ENCODE measurements around the gene RNF44.
"Not testable (repeated sequence)": the region's sequence is repeated elsewhere in the genome, so short reads cannot be mapped to it uniquely, and the experiment has no call there.

Gene RNF44

DNA sequence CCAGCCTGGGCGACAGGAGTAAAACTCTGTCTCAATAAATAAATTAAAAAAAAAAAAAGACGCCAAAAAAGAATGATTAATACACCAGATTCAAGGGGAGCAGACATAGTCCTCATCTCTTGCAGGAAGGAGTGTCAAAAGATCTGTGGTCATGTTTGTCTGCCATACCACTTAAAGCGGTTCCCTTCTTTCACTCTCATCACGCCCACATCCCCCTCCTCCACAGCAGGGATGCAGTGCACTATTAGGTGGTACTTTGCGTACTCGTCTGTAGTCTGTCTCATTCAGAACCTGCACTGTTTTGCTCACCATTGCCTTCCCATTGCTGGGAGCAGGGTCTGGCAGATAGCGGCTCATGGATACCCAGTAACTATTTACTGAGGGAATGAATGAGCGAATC, 23.2 kb upstream of the RNF44 start:
- Histone ChIP-seq H3K79me1 (ENCODE audit: low read length) (no peaks in the 10 kb centered on the region), H3K56ac (ENCODE audit: low read length) (no peak overlapping the region), H3K4ac (ENCODE audit: low read depth, low read length) (no peak overlapping the region), H3K18ac (ENCODE audit: low read length) (no peak overlapping the region), H3K36me3 (ENCODE audit: control insufficient read depth, insufficient read depth, low read length) (no peaks in the 10 kb centered on the region), H4K8ac (ENCODE audit: low read depth, low read length) (no peak overlapping the region), H3K27ac (ENCODE audit: low read depth, low read length) (no peak overlapping the region), H3K9ac (ENCODE audit: low read length) (no peak overlapping the region), H2BK5ac (ENCODE audit: low read length) (no peak overlapping the region), H3K4me3 (ENCODE audit: low read length) (no peak overlapping the region), H3K79me2 (ENCODE audit: control insufficient read depth, insufficient read depth, low read length) (no peaks in the 10 kb centered on the region), H2BK120ac (ENCODE audit: low read depth, low read length) (no peak overlapping the region), H3K27me3 (ENCODE audit: insufficient read depth, low read length, poor library complexity) (no peaks in the 10 kb centered on the region), H3K23ac (ENCODE audit: low read length) (no peak overlapping the region), H3K4me1 (ENCODE audit: control insufficient read depth, low read depth, low read length) (no peaks in the 10 kb centered on the region), H3K4me2 (ENCODE audit: low read length) (no peak overlapping the region), H2BK15ac (replicated peaks; ENCODE audit: low read depth) (no peak overlapping the region), H4K5ac (ENCODE audit: low read length) (no peak overlapping the region), H2AK5ac (ENCODE audit: low read length) (no peak overlapping the region)
- no peak for DNase-seq
- no CpG with 5 or more reads among the region's 8 CpGs for WGBS (ENCODE audit: extremely low coverage, insufficient coverage, low lambda C conversion rate)

DNA sequence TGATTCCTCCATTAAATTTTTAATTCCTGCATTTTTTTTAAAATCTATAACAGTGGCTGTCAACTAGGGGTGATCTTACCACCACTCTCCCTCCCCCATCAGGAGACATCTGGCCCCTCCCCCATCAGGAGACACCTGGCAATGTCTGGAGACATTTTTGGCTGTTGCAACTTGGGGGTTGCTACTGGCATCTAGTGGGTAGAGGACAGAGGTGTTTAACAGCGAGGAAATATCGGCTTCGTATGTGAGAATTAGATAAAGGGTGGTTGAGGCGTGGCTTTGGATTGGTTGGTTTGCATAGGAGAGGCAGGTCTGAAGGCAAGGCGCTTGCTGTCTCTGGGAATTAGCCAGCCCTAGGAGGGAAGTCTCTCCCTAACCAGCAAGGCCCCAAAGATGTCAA, 22.5 kb upstream of the RNF44 start:
- Histone ChIP-seq H3K27ac (ENCODE audit: low read depth, low read length) (no peak overlapping the region), H3K4me2 (ENCODE audit: low read length) (no peak overlapping the region), H3K79me2 (ENCODE audit: control insufficient read depth, insufficient read depth, low read length) (no peaks in the 10 kb centered on the region), H3K56ac (ENCODE audit: low read length) (no peak overlapping the region), H4K5ac (ENCODE audit: low read length) (no peak overlapping the region), H3K4ac (ENCODE audit: low read depth, low read length) (no peak overlapping the region), H4K8ac (ENCODE audit: low read depth, low read length) (no peak overlapping the region), H3K79me1 (ENCODE audit: low read length) (no peaks in the 10 kb centered on the region), H3K23ac (ENCODE audit: low read length) (no peak overlapping the region), H3K18ac (ENCODE audit: low read length) (no peak overlapping the region), H3K9ac (ENCODE audit: low read length) (no peak overlapping the region), H3K36me3 (ENCODE audit: control insufficient read depth, insufficient read depth, low read length) (no peaks in the 10 kb centered on the region), H2BK5ac (ENCODE audit: low read length) (no peak overlapping the region), H3K4me1 (ENCODE audit: control insufficient read depth, low read depth, low read length) (no peaks in the 10 kb centered on the region), H3K27me3 (ENCODE audit: insufficient read depth, low read length, poor library complexity) (no peaks in the 10 kb centered on the region), H3K4me3 (ENCODE audit: low read length) (no peak overlapping the region), H2BK15ac (replicated peaks; ENCODE audit: low read depth) (no peak overlapping the region), H2AK5ac (ENCODE audit: low read length) (no peak overlapping the region), H2BK120ac (ENCODE audit: low read depth, low read length) (no peak overlapping the region)
- peak; percentile 72 for DNase-seq
- no CpG with 5 or more reads among the region's 5 CpGs for WGBS (ENCODE audit: extremely low coverage, insufficient coverage, low lambda C conversion rate)

DNA sequence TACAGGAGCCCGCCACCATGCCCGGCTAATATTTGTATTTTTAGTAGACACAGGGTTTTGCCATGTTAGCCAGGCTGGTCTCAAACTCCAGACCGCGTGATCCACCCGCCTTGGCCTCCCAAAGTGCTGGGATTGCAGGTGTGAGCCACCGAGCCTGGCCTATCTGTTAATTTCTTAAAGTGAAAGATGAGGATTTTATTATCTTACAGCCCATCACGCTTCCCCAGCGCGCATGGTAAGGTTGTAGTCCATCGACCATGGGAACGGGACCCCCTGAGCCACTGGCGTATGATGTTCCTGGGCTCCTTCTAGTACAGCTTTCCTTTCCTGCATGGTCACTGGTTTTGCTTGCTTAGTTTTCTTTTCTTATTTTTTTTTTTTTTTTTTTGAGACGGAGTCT, 20.6 kb upstream of the RNF44 start:
- no peaks in the 10 kb centered on the region for H3K27me3 ChIP-seq (ENCODE audit: insufficient read depth, low read length, poor library complexity)
- no peak overlapping the region for H3K56ac ChIP-seq (ENCODE audit: low read length)
- H3K4me3 ChIP-seq (ENCODE audit: low read length): no peak overlapping the region
- H2BK15ac ChIP-seq (replicated peaks; ENCODE audit: low read depth): no peak overlapping the region
- no peak overlapping the region for H3K9ac ChIP-seq (ENCODE audit: low read length)
- H3K79me1 ChIP-seq (ENCODE audit: low read length): no peaks in the 10 kb centered on the region
- H3K79me2 ChIP-seq (ENCODE audit: control insufficient read depth, insufficient read depth, low read length): no peaks in the 10 kb centered on the region
- no peak overlapping the region for H3K4ac ChIP-seq (ENCODE audit: low read depth, low read length)
- no peak overlapping the region for H4K8ac ChIP-seq (ENCODE audit: low read depth, low read length)
- no peak overlapping the region for H4K5ac ChIP-seq (ENCODE audit: low read length)
- no CpG with 5 or more reads among the region's 13 CpGs for WGBS (ENCODE audit: extremely low coverage, insufficient coverage, low lambda C conversion rate)
- H3K36me3 ChIP-seq (ENCODE audit: control insufficient read depth, insufficient read depth, low read length): no peaks in the 10 kb centered on the region
- H2BK120ac ChIP-seq (ENCODE audit: low read depth, low read length): no peak overlapping the region
- no peak overlapping the region for H3K27ac ChIP-seq (ENCODE audit: low read depth, low read length)
- H3K4me1 ChIP-seq (ENCODE audit: control insufficient read depth, low read depth, low read length): no peaks in the 10 kb centered on the region
- H2BK5ac ChIP-seq (ENCODE audit: low read length): no peak overlapping the region
- no peak overlapping the region for H3K4me2 ChIP-seq (ENCODE audit: low read length)
- H3K23ac ChIP-seq (ENCODE audit: low read length): no peak overlapping the region
- DNase-seq: no peak
- H3K18ac ChIP-seq (ENCODE audit: low read length): no peak overlapping the region
- no peak overlapping the region for H2AK5ac ChIP-seq (ENCODE audit: low read length)

DNA sequence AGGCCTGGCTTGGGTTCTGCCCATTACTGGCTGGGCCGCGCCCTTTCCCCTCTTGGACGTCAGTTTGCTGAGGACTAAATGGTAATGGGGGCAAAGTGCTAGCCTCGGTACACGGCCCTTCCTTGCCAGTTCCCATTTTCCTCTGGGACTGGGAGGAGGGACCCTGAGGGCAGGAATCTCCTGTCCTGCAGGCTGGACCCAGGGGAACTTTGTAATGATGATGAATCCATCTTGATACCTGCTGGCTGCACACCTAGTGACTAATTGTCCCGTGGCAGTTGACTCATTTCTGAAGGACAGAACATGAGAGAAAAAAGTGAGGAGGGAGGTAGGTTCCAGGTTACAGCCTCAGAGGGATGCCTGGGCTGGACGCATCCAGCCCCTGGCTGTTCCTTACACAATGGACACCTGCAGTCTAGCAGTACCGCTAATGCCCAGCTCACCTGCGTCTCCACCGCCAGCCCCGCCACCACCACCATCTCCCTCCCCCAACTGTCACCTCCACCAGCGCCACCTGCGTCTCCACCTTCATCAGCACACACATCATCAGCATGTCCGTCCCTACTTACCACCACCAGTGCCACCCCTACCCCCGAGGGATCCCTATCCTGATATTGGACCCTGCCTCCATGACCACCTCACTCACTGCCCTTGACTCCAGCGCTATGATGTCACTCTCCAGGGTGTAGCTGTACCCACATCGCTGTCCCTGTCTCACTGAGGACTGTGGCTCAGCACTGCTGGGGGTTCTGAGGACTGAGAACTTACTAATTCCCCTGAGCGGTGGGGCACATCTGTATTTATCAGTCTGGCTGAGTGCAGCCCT, 16.3 kb upstream of the RNF44 start:
- no peaks in the 10 kb centered on the region for H3K27me3 ChIP-seq (ENCODE audit: insufficient read depth, low read length, poor library complexity)
- no peak overlapping the region for H2BK15ac ChIP-seq (replicated peaks; ENCODE audit: low read depth)
- WGBS (ENCODE audit: extremely low coverage, insufficient coverage, low lambda C conversion rate): no CpG with 5 or more reads among the region's 18 CpGs
- no peak overlapping the region for H3K27ac ChIP-seq (ENCODE audit: low read depth, low read length)
- no peaks in the 10 kb centered on the region for H3K36me3 ChIP-seq (ENCODE audit: control insufficient read depth, insufficient read depth, low read length)
- H3K79me1 ChIP-seq (ENCODE audit: low read length): no peaks in the 10 kb centered on the region
- H3K79me2 ChIP-seq (ENCODE audit: control insufficient read depth, insufficient read depth, low read length): no peaks in the 10 kb centered on the region
- no peak overlapping the region for H2BK120ac ChIP-seq (ENCODE audit: low read depth, low read length)
- no peak overlapping the region for H3K4me2 ChIP-seq (ENCODE audit: low read length)
- no peak overlapping the region for H2BK5ac ChIP-seq (ENCODE audit: low read length)
- H2AK5ac ChIP-seq (ENCODE audit: low read length): no peak overlapping the region
- no peak overlapping the region for H3K56ac ChIP-seq (ENCODE audit: low read length)
- no peak overlapping the region for H3K18ac ChIP-seq (ENCODE audit: low read length)
- no peak overlapping the region for H3K4me3 ChIP-seq (ENCODE audit: low read length)
- H3K9ac ChIP-seq (ENCODE audit: low read length): no peak overlapping the region
- no peak overlapping the region for H4K8ac ChIP-seq (ENCODE audit: low read depth, low read length)
- H3K4me1 ChIP-seq (ENCODE audit: control insufficient read depth, low read depth, low read length): no peaks in the 10 kb centered on the region
- H4K5ac ChIP-seq (ENCODE audit: low read length): no peak overlapping the region
- no peak overlapping the region for H3K4ac ChIP-seq (ENCODE audit: low read depth, low read length)
- no peak for DNase-seq
- no peak overlapping the region for H3K23ac ChIP-seq (ENCODE audit: low read length)

DNA sequence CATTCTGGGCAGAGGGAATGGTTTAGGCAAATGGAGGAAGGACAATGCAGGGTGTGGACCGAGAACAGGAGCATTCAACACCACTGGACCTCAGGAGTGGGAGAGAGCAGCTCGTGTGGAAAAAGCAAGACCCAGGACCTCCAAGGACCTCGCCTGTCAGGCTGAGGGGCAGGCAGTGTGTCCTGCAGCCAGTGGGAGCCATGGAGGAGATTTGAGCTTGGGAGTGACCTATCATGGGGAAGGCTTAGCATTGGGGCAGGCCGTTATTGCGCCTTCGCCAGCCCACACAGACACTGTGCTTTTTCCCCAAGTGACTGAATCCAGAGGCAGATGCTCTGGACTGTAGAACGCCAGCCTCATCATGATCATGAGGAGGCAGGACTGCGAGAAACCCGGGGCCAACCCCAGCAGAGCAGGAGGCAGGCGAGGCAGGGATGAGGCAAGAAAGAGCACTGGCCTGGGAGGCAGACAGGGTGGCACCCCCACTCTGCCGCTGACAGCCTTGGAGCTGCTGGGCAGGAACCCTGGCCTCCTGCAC, 15.2 kb upstream of the RNF44 start:
- H3K27me3 ChIP-seq (ENCODE audit: insufficient read depth, low read length, poor library complexity): no peaks in the 10 kb centered on the region
- H3K56ac ChIP-seq (ENCODE audit: low read length): no peak overlapping the region
- H3K18ac ChIP-seq (ENCODE audit: low read length): no peak overlapping the region
- H3K36me3 ChIP-seq (ENCODE audit: control insufficient read depth, insufficient read depth, low read length): no peaks in the 10 kb centered on the region
- no peak for DNase-seq
- no peak overlapping the region for H3K4ac ChIP-seq (ENCODE audit: low read depth, low read length)
- H3K4me1 ChIP-seq (ENCODE audit: control insufficient read depth, low read depth, low read length): no peaks in the 10 kb centered on the region
- H3K79me1 ChIP-seq (ENCODE audit: low read length): no peaks in the 10 kb centered on the region
- no peak overlapping the region for H2BK120ac ChIP-seq (ENCODE audit: low read depth, low read length)
- no peak overlapping the region for H2BK5ac ChIP-seq (ENCODE audit: low read length)
- no CpG with 5 or more reads among the region's 11 CpGs for WGBS (ENCODE audit: extremely low coverage, insufficient coverage, low lambda C conversion rate)
- H2BK15ac ChIP-seq (replicated peaks; ENCODE audit: low read depth): no peak overlapping the region
- no peak overlapping the region for H3K9ac ChIP-seq (ENCODE audit: low read length)
- no peak overlapping the region for H3K27ac ChIP-seq (ENCODE audit: low read depth, low read length)
- H2AK5ac ChIP-seq (ENCODE audit: low read length): no peak overlapping the region
- H3K79me2 ChIP-seq (ENCODE audit: control insufficient read depth, insufficient read depth, low read length): no peaks in the 10 kb centered on the region
- no peak overlapping the region for H3K23ac ChIP-seq (ENCODE audit: low read length)
- no peak overlapping the region for H3K4me2 ChIP-seq (ENCODE audit: low read length)
- no peak overlapping the region for H4K8ac ChIP-seq (ENCODE audit: low read depth, low read length)
- no peak overlapping the region for H3K4me3 ChIP-seq (ENCODE audit: low read length)
- H4K5ac ChIP-seq (ENCODE audit: low read length): no peak overlapping the region

DNA sequence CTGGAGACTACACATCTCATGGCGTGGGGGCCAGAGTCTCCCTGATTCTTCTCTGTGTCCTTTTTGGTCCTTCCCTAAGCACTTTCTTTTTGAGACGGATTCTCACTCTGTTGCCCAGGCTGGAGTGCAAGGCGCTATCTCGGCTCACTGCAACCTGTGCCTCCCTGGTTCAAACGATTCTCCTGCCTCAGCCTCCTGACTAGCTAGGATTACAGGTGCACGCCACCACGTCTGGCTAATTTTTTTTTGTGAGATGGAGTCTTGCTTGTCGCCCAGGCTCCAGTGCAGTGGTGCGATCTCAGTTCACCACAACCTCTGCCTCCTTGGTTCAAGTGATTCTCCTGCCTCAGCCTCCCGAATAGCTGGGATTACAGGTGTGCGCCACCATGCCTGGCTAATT, 13.7 kb upstream of the RNF44 start:
- DNase-seq; H3K4me1 ChIP-seq (ENCODE audit: control insufficient read depth, low read depth, low read length); H3K4me3 ChIP-seq (ENCODE audit: low read length); H3K27me3 ChIP-seq (ENCODE audit: insufficient read depth, low read length, poor library complexity); H4K8ac ChIP-seq (ENCODE audit: low read depth, low read length); H3K23ac ChIP-seq (ENCODE audit: low read length); H2BK5ac ChIP-seq (ENCODE audit: low read length); H3K79me1 ChIP-seq (ENCODE audit: low read length); H3K4me2 ChIP-seq (ENCODE audit: low read length); H2BK120ac ChIP-seq (ENCODE audit: low read depth, low read length); H3K79me2 ChIP-seq (ENCODE audit: control insufficient read depth, insufficient read depth, low read length); H3K27ac ChIP-seq (ENCODE audit: low read depth, low read length); H2BK15ac ChIP-seq (replicated peaks; ENCODE audit: low read depth); H2AK5ac ChIP-seq (ENCODE audit: low read length); H3K56ac ChIP-seq (ENCODE audit: low read length); H3K4ac ChIP-seq (ENCODE audit: low read depth, low read length); H3K36me3 ChIP-seq (ENCODE audit: control insufficient read depth, insufficient read depth, low read length); H3K18ac ChIP-seq (ENCODE audit: low read length); H4K5ac ChIP-seq (ENCODE audit: low read length); H3K9ac ChIP-seq (ENCODE audit: low read length): not testable (repeated sequence)
- no CpG with 5 or more reads among the region's 11 CpGs for WGBS (ENCODE audit: extremely low coverage, insufficient coverage, low lambda C conversion rate)

All from mesendoderm (in vitro differentiated cells).